Activated naive CD4-positive, alpha-beta T cell treated with anti-CD3 and anti-CD28 coated beads for 36 hours (primary cell): ENCODE results near the gene ZNF891. TPM values are rescaled to one million over a fixed set of nuclear protein-coding genes. Genes with fewer than 3 reads are reported as not detected.

Source experiments
- total RNA-seq, 2 experiments: library from RNA; stranded (reverse); gene quantifications; one replicate each; pipeline ENCODE4 v1.2.3, GENCODE V29; 2021

The ZNF891 gene
- total RNA-seq, 2 experiments from 2014 or later, result 1.1 to 1.2 TPM

Other genes starting within 250 kb of the ZNF891 start
- gene CHFR, start 242.7 kb downstream of the ZNF891 start, total RNA-seq, result 10 to 100 TPM; 27.2 to 32.8 TPM
- gene ZNF605, start 174.0 kb downstream of the ZNF891 start, total RNA-seq, result 1 to 10 TPM; 4.3 to 5.3 TPM
- gene ZNF26, start 143.9 kb downstream of the ZNF891 start, total RNA-seq, result 10 to 100 TPM in 1 of 2 experiments, 1 to 10 TPM in 1; 8.4 to 12.2 TPM
- gene ZNF84, start 92.8 kb downstream of the ZNF891 start, total RNA-seq, result 10 to 100 TPM; 11.0 to 12.9 TPM
- 10 to 100 TPM; 13.3 to 13.9 TPM for gene ZNF140, start 49.4 kb downstream of the ZNF891 start, total RNA-seq
- 1 to 10 TPM; 4.9 to 6.0 TPM for gene ZNF10, start 353 bp upstream of the ZNF891 start, total RNA-seq
- 1 to 10 TPM; 8.4 to 9.1 TPM for gene ZNF268, start 51.2 kb upstream of the ZNF891 start, total RNA-seq
- gene ANHX, start 105.6 kb upstream of the ZNF891 start, total RNA-seq, result not detected